H9 (cell line): Measurements from ENCODE around the gene BIN1. TPM values are rescaled to one million over a fixed set of nuclear protein-coding genes. Genes with fewer than 3 reads are reported as not detected.

Experiments
- DNase-seq: peaks from one replicate; pipeline ENCODE4 v3.0.0-alpha.2; 2017
- H2AFZ ChIP-seq: one replicate; pipeline ENCODE4 v1.6.1; 2013; ENCODE audit warnings: mild to moderate bottlenecking, low read length, control low read depth, moderate library complexity
- H2AK5ac ChIP-seq: 2 replicates; pipeline ENCODE4 v1.6.1; 2013; ENCODE audit warnings: low read length, control low read depth, mixed read lengths; ENCODE audit not compliant: insufficient read length
- H2BK120ac ChIP-seq: one replicate; pipeline ENCODE4 v1.6.1; 2013; ENCODE audit warnings: low read depth, mild to moderate bottlenecking, low read length, control low read depth, inconsistent platforms; ENCODE audit not compliant: poor library complexity, severe bottlenecking
- H2BK12ac ChIP-seq: 2 replicates; pipeline ENCODE4 v1.6.1; 2013; ENCODE audit warnings: low read length, control low read depth, mixed read lengths, low read depth; ENCODE audit not compliant: insufficient read length
- H2BK15ac ChIP-seq: 2 replicates; pipeline ENCODE4 v1.6.1; 2013; ENCODE audit warnings: low read depth, low read length, control low read depth
- H2BK20ac ChIP-seq: one replicate; pipeline ENCODE4 v1.6.1; 2013; ENCODE audit warnings: low read depth, mild to moderate bottlenecking, low read length, control low read depth, inconsistent platforms; ENCODE audit not compliant: poor library complexity, severe bottlenecking
- H2BK5ac ChIP-seq: 2 replicates; pipeline ENCODE4 v1.6.1; 2013; ENCODE audit warnings: low read length, control low read depth, mixed read lengths; ENCODE audit not compliant: insufficient read length
- H3K14ac ChIP-seq: 2 replicates; pipeline ENCODE4 v1.6.1; 2013; ENCODE audit warnings: low read length, control low read depth; ENCODE audit not compliant: insufficient read depth
- H3K18ac ChIP-seq: 2 replicates; pipeline ENCODE4 v1.6.1; 2013; ENCODE audit warnings: low read depth, mild to moderate bottlenecking, mixed read lengths, low read length, control low read depth; ENCODE audit not compliant: insufficient read length
- H3K23ac ChIP-seq: 2 replicates; pipeline ENCODE4 v1.6.1; 2013; ENCODE audit warnings: low read length, control low read depth, mixed read lengths, low read depth; ENCODE audit not compliant: insufficient read length
- H3K23me2 ChIP-seq: 2 replicates; pipeline ENCODE4 v1.6.1; 2013; ENCODE audit warnings: low read depth, mild to moderate bottlenecking, mixed read lengths, low read length, control low read depth; ENCODE audit not compliant: insufficient read length, poor library complexity, severe bottlenecking
- H3K27ac ChIP-seq: 2 replicates; pipeline ENCODE4 v1.5.1; 2013; ENCODE audit warnings: low read length, control low read depth, mixed read lengths, low read depth; ENCODE audit not compliant: insufficient read length
- H3K27me3 ChIP-seq: 2 replicates; pipeline ENCODE4 v1.6.1; 2013; ENCODE audit warnings: low read length, control low read depth, inconsistent platforms; ENCODE audit not compliant: insufficient read depth
- H3K4ac ChIP-seq: 2 replicates; pipeline ENCODE4 v1.6.1; 2013; ENCODE audit warnings: low read depth, mild to moderate bottlenecking, control low read depth, inconsistent platforms, low read length, moderate library complexity
- H3K4me1 ChIP-seq: 2 replicates; pipeline ENCODE4 v1.6.1; 2013; ENCODE audit warnings: low read length, control low read depth, inconsistent platforms; ENCODE audit not compliant: insufficient read depth
- H3K4me2 ChIP-seq: 2 replicates; pipeline ENCODE4 v1.6.1; 2013; ENCODE audit warnings: low read length, control low read depth, mixed read lengths; ENCODE audit not compliant: insufficient read length, insufficient read depth
- H3K56ac ChIP-seq: 2 replicates; pipeline ENCODE4 v1.6.1; 2013; ENCODE audit warnings: low read depth, mild to moderate bottlenecking, mixed read lengths, low read length, control low read depth; ENCODE audit not compliant: insufficient read length
- H3K79me1 ChIP-seq: 2 replicates; pipeline ENCODE4 v1.6.1; 2013; ENCODE audit warnings: low read depth, mild to moderate bottlenecking, moderate library complexity, low read length, control low read depth, inconsistent platforms; ENCODE audit not compliant: insufficient read depth, poor library complexity, severe bottlenecking
- H3K79me2 ChIP-seq: 2 replicates; pipeline ENCODE4 v1.6.1; 2013; ENCODE audit warnings: low read length, control low read depth, inconsistent platforms; ENCODE audit not compliant: insufficient read depth
- H3K9ac ChIP-seq: 2 replicates; pipeline ENCODE4 v1.6.1; 2013; ENCODE audit warnings: low read length, control low read depth, mixed read lengths; ENCODE audit not compliant: insufficient read length; ENCODE audit errors: extremely low read depth
- H3K9me3 ChIP-seq: one replicate; pipeline ENCODE4 v1.6.1; 2013; ENCODE audit warnings: low read depth, low read length, inconsistent platforms; ENCODE audit not compliant: control insufficient read depth
- H3T11ph ChIP-seq: one replicate; pipeline ENCODE4 v1.6.1; 2013; ENCODE audit warnings: mild to moderate bottlenecking, low read length, control low read depth, inconsistent platforms
- H4K20me1 ChIP-seq: one replicate; pipeline ENCODE4 v1.6.1; 2013; ENCODE audit not compliant: control insufficient read depth, insufficient read length, insufficient read depth
- H4K5ac ChIP-seq: 2 replicates; pipeline ENCODE4 v1.6.1; 2013; ENCODE audit warnings: low read depth, mild to moderate bottlenecking, mixed read lengths, low read length, control low read depth; ENCODE audit not compliant: insufficient read length
- H4K8ac ChIP-seq: replicated peaks from 2 replicates; pipeline ENCODE4 v1.6.1; 2013; ENCODE audit warnings: low read length, control low read depth, mixed read lengths, low read depth; ENCODE audit not compliant: insufficient read length
- H4K91ac ChIP-seq: 2 replicates; pipeline ENCODE4 v1.6.1; 2013; ENCODE audit warnings: low read depth, mild to moderate bottlenecking, moderate library complexity, mixed read lengths, low read length, control low read depth; ENCODE audit not compliant: insufficient read length
- H3K27ac Mint-ChIP-seq, 3 experiments: 2 replicates in 2 of 3; 3 replicates in 1 of 3; pipeline ENCODE4 v1.8.0; 2020 to 2021; ENCODE audit warnings: mixed read lengths in 3 of 3, mild to moderate bottlenecking in 1 of 3, moderate library complexity in 1 of 3
- H3K27me3 Mint-ChIP-seq: 2 replicates; pipeline ENCODE4 v1.8.0; 2021; ENCODE audit warnings: low read depth, mild to moderate bottlenecking, moderate library complexity, mixed read lengths
- H3K36me3 Mint-ChIP-seq, 3 experiments: 2 replicates in 2 of 3; 3 replicates in 1 of 3; pipeline ENCODE4 v1.8.0; 2020 to 2021; ENCODE audit warnings: low read depth in 3 of 3, mixed read lengths in 3 of 3; ENCODE audit not compliant: insufficient read depth in 1 of 3
- H3K4me1 Mint-ChIP-seq, 2 experiments: 2 replicates each; pipeline ENCODE4 v1.8.0; 2020; ENCODE audit warnings: mixed read lengths in 2 of 2
- H3K4me3 Mint-ChIP-seq, 2 experiments: 2 replicates in 1 of 2; 3 replicates in 1 of 2; pipeline ENCODE4 v1.8.0; 2020 to 2021; ENCODE audit warnings: mild to moderate bottlenecking in 2 of 2, mixed read lengths in 2 of 2, moderate library complexity in 1 of 2
- H3K9me3 Mint-ChIP-seq, 2 experiments: 2 replicates in 1 of 2; 3 replicates in 1 of 2; pipeline ENCODE4 v1.8.0; 2020; ENCODE audit warnings: mild to moderate bottlenecking in 2 of 2, mixed read lengths in 2 of 2, moderate library complexity in 1 of 2
- WGBS: extraction: QIAGEN DNeasy Blood & Tissue Kit; methylation state at CpG from one replicate; pipeline ENCODE4 v1.1.7; 2013; ENCODE audit warnings: missing lambda C conversion rate, low lambda C conversion rate, mixed read lengths; ENCODE audit not compliant: insufficient read length; ENCODE audit errors: extremely low coverage; 5-methylcytosine and 5-hydroxymethylcytosine counted together
- total RNA-seq: library from RNA; stranded (reverse); gene quantifications from 2 replicates; pipeline ENCODE4 v1.2.1, GENCODE V29; 2021
- TF ChIP-seq, protein P1 (sequence below): fragments of 200-600 bp; sonication (generic); conservative IDR thresholded peaks from 3 replicates; pipeline ENCODE4 v1.8.0; 2021; ENCODE audit warnings: antibody characterized with exemption, mild to moderate bottlenecking

The BIN1 gene
- total RNA-seq, 1 experiment from 2014 or later: 32.0 TPM

DNA sequence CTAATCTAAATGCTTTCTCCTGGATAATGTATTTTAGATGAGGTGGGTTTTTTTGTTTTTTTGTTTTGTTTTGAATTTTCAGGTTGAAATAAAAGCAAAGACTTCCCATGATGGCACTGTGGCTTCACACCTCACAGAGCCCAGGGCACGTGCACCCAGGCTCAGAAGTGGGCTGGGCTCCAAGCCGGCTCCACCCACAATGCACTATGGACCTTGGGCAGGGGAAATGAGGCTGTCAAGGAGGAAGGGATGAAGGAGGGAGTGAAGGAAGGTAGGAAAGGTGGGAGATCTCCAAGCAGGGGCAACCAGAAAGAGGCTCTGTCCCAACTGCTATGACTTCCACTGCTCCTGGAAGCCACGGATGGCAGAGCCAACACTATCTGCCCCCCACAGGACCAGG is 60.4 kb downstream of the BIN1 start:
- peaks cover 3% of the 10 kb centered on the region; the same call in 1 of the 2 replicates for H3K27me3 Mint-ChIP-seq
- DNase-seq: peak; percentile 22
- H3K23ac ChIP-seq: no peak overlapping the region
- H3K9me3 Mint-ChIP-seq: no peaks in the 10 kb centered on the region
- H2BK20ac ChIP-seq: no peak overlapping the region
- H2BK12ac ChIP-seq: no peak overlapping the region
- H3K36me3 Mint-ChIP-seq: peaks cover 0 to 4% (median 0%) of the 10 kb centered on the region in 3 experiments; a peak in 2 of 7 replicates
- H2BK15ac ChIP-seq: no peak overlapping the region
- H3K79me2 ChIP-seq: no peaks in the 10 kb centered on the region
- no peak overlapping the region for H3K9ac ChIP-seq
- H3K27me3 ChIP-seq: no peaks in the 10 kb centered on the region
- H4K8ac ChIP-seq: no peak overlapping the region
- no peak overlapping the region for H3K27ac ChIP-seq
- no peak overlapping the region for H3K4me2 ChIP-seq
- no peak overlapping the region for H3K14ac ChIP-seq
- TF ChIP-seq, protein P1, sequence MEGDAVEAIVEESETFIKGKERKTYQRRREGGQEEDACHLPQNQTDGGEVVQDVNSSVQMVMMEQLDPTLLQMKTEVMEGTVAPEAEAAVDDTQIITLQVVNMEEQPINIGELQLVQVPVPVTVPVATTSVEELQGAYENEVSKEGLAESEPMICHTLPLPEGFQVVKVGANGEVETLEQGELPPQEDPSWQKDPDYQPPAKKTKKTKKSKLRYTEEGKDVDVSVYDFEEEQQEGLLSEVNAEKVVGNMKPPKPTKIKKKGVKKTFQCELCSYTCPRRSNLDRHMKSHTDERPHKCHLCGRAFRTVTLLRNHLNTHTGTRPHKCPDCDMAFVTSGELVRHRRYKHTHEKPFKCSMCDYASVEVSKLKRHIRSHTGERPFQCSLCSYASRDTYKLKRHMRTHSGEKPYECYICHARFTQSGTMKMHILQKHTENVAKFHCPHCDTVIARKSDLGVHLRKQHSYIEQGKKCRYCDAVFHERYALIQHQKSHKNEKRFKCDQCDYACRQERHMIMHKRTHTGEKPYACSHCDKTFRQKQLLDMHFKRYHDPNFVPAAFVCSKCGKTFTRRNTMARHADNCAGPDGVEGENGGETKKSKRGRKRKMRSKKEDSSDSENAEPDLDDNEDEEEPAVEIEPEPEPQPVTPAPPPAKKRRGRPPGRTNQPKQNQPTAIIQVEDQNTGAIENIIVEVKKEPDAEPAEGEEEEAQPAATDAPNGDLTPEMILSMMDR: no peak
- H2BK120ac ChIP-seq: no peak overlapping the region
- H3K4ac ChIP-seq: no peak overlapping the region
- H4K91ac ChIP-seq: no peak overlapping the region
- H3K4me3 Mint-ChIP-seq: no peak overlapping the region; a peak in 1 of 5 replicates
- H4K20me1 ChIP-seq: no peaks in the 10 kb centered on the region
- H3K4me1 Mint-ChIP-seq: peaks cover 2 to 6% of the 10 kb centered on the region in 2 experiments; a peak in 3 of 4 replicates
- H3K56ac ChIP-seq: no peak overlapping the region
- H4K5ac ChIP-seq: no peak overlapping the region
- H3K18ac ChIP-seq: no peak overlapping the region
- no peaks in the 10 kb centered on the region; the same call in 1 of the 2 replicates for H3K4me1 ChIP-seq
- H2BK5ac ChIP-seq: no peak overlapping the region
- H3K79me1 ChIP-seq: no peaks in the 10 kb centered on the region
- no peak overlapping the region for H3K27ac Mint-ChIP-seq
- H2AFZ ChIP-seq: no peak overlapping the region
- no CpG with 5 or more reads among the region's 3 CpGs for WGBS
- H3T11ph ChIP-seq: no peak overlapping the region
- H3K23me2 ChIP-seq: no peaks in the 10 kb centered on the region
- H3K9me3 ChIP-seq: no peaks in the 10 kb centered on the region
- no peak overlapping the region for H2AK5ac ChIP-seq
